GM23248 (cell line): ENCODE results near the gene SEPTIN5.

Source experiments
- EZH2 ChIP-seq: fragments of 200-600 bp; sonication (generic); IDR thresholded peaks from 2 replicates; pipeline ENCODE4 v1.6.1; 2018; ENCODE audit warnings: antibody characterized with exemption, mild to moderate bottlenecking; ENCODE audit not compliant: insufficient read depth, poor library complexity, severe bottlenecking
- EZH2phosphoT487 ChIP-seq: fragments of 200-600 bp; sonication (generic); IDR thresholded peaks from 2 replicates; pipeline ENCODE4 v1.6.1; 2018; ENCODE audit warnings: antibody characterized with exemption, moderate library complexity, mild to moderate bottlenecking, low read depth; ENCODE audit not compliant: insufficient read depth

DNA sequence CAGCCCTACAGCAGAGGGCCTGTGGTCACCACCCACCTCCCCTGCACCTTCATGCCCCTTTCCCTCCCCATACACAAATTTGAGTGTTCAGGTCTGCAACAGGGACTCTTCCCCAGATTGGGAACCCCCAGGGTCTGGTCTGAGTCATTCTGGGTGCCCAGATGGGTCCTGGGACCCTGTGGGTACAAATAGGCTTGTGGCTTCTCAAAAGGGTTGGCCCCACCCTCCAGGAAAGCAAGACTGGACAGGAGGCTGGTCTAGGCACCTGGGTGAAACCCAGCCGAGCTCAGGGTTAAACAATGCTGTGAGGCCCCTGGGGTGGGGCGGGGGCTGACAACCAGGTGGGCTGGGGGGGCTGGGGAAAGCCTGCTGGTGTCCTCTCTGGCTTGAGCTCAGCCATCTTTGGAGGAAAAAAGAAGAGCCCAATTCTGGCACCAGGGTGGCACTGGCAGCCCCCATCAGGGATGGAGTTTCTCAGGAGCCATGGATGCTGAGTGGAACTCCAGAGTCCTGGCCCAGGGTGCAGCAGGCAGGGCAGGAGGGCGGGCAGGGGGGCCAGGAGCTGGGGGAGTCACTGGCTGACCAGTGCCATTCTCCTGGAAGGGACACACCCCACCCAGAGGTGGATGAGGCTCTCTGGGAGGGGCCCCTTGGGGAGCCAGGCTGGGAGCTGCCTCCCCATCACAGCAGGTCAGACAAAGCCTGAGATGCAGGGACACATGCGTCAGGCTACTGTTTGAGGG is 1.1 kb downstream of the SEPTIN5 start:
- TF ChIP-seq EZH2phosphoT487: no peak
- TF ChIP-seq EZH2: no peak
